ENCODE data around the gene SCMH1.
"Not testable (repeated sequence)": the region's sequence is repeated elsewhere in the genome, so short reads cannot be mapped to it uniquely, and the experiment has no call there.

SCMH1 gene

DNA sequence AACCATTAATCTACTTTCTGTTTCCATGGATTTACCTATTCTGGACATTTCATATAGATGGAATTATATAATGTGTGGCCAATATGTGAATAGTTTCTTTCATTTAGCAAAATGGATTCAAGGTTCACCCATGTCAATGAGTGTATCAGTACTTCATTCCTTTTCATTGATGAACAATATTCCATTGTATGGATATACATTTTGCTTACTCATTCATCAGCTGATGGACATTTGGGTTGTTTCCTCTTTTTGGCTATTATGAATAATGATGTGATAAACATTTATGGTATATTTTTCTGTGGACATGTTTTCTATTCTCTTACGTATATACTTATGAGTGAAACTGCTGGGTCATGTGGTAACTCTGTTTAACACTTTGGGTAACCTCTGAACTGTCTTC is 97.8 kb downstream of the SCMH1 start:
- no peak for DNase-seq

GRCh38 chr1:41138549-41138948 is 103.6 kb downstream of the SCMH1 start:
- DNase-seq, result no peak

- DNase-seq, result no peak
Measured at GRCh38 chr1:41135196-41135947, 106.7 kb downstream of the SCMH1 start.

DNA sequence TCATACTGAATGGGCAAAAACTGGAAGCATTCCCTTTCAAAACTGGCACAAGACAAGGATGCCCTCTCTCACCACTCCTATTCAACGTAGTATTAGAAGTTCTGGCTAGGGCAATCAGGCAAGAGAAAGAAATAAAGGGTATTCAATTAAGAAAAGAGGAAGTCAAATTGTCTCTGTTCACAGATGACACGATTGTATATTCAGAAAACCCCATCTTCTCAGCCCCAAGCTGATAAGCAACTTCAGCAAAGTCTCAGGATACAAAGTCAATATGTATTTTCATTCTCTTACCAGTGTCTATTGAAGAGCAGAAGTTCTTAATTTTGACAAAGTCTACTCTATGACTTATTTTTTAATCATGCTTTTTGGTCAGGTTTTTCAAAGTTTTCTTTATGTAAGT is 107.8 kb downstream of the SCMH1 start:
- DNase-seq, result not testable (repeated sequence)

DNA sequence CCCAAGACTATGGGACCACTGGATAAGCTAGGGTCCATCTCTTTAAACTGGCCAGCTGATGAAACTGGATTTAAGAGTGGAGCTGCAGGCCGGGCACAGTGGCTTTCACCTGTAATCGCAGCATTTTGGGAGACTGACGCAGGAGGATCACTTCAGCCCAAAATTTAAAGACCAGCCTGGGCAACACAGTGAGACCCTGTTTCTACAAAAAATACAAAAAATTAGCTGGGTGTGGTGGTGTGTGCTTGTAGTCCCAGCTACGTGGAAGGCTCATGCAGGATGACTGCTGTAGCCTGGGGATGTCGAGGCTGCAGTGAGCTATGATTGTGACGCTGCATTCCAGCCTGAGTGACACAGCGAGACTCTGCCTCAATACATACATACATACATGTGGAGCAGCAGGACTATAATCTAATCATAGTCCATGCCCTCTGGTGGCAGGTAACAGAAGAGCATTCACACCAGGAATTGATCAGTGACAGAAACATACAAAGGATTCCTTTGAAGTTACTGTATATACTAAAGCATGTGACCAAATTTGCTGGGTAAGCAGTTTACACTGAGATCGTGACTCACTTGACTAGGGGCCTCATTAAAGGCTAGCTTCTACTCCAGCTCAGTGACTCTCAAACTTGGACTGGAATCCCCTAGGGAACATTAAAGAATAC is 119.1 kb downstream of the SCMH1 start:
- no peak for DNase-seq

- no peak for DNase-seq
Measured at GRCh38 chr1:41122148-41122547, 120.0 kb downstream of the SCMH1 start.

GRCh38 chr1:41118645-41119044 is 123.5 kb downstream of the SCMH1 start:
- DNase-seq, result no peak

- DNase-seq, result not testable (repeated sequence)
Measured at GRCh38 chr1:41117241-41117640, 124.9 kb downstream of the SCMH1 start.

GRCh38 chr1:41110736-41111135 is 131.4 kb downstream of the SCMH1 start:
- no peak for DNase-seq

- no peak for DNase-seq
Measured at GRCh38 chr1:41110286-41110685, 131.8 kb downstream of the SCMH1 start.

DNA sequence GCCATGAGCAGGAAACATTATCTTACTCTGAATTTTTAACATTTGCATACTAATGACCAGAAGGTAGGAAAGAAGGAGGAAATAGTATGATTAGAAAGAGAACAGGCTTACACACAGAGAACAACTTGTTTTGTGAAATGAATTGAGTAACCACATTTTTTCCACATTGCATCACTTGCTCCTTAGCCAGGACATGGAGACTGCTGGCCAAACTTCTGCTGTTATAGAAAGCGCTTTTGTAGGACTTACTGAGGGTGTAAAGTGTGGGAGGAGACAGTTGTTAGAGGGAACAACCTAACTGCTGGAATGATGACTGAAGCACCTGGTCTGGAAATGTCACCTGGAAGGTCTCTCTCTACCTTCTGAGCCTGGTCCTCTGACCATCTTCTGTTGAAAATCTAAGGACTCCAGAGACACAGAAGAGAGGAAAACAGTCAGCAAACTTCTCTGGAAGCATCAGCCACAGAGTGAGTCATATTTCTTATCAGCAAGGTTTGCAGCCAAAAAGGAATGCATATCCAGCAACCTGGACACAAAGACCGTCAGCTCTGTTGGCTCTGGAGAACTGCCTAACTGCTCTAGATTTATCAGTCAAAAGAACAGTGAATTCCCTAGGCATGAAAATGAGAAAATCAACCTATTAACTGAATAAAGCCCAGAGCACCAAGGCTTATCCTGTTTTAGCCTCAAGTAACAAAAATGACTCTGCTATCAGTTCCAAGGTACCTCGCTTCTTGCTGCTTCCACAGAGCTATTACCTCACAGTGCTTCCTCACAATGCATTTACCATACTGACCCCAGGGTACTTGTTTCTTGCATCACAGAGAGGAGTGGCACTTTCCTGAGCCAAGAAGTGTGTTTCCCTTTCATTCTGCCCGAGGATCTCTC is 132.6 kb downstream of the SCMH1 start:
- no peak for DNase-seq

DNA sequence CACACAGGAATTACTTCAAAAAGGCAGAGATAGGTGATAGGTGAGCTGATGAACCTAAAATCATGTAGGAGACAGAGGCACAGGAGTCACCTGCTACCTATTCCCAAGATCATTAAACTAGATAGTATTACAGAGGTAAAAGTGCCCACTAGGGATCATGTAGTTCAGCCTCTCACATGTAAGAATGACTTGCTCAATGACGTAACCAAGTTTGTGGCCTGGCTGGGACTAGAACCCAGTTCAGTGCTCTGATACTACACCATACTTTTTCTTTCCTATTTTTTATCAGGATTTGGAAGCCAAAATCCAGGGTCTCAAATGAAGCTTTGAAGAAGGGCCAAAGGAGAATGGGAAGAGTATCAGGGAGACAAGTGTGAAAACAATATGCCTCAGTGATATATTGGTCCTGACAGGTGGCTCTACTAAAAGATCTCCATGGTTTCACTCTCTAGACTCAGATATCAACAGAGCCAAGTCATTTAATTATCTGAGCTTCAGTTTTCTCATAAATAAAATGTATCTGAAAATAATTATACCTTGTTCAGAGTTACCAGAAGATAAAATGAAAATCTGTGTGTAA is 133.3 kb downstream of the SCMH1 start:
- no peak for DNase-seq

DNA sequence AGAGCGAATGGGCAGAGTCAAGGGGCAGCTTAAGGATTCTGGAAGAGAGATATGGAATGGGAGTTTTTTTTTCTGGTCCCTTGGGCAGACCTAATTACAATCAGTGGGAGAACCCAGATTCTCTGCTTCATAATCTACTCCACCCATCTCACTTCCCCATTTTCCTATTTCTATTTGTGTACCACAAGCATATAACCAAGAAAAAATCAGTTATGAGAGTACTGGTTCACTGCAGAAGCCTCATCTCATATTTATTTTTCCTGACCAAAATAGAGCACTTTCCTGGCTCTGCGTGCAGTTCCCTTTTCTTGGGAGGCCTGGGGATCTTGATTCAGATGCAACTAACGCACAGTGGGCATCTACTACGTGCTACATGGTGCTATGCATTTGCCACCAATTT is 138.3 kb downstream of the SCMH1 start:
- DNase-seq, result no peak

DNA sequence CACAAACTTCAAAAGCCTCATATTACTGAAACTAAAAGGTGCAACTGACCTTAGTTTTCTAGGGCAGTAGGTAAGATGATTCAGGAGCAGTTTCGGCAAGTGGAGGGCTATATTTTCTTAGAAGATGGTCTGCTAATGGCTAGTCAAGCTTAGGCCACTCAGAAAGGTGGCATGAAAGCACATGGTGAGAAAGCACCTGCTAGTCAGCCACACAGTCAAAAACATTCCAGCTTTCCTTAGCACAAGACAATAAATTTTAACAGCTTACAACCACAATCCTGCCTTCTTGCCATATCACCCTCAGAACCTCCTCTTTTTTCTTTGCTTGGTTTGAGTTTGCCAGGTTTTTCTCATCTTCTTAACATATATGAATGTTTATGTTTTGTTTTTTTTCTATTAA is 139.5 kb downstream of the SCMH1 start:
- no peak for DNase-seq

DNA sequence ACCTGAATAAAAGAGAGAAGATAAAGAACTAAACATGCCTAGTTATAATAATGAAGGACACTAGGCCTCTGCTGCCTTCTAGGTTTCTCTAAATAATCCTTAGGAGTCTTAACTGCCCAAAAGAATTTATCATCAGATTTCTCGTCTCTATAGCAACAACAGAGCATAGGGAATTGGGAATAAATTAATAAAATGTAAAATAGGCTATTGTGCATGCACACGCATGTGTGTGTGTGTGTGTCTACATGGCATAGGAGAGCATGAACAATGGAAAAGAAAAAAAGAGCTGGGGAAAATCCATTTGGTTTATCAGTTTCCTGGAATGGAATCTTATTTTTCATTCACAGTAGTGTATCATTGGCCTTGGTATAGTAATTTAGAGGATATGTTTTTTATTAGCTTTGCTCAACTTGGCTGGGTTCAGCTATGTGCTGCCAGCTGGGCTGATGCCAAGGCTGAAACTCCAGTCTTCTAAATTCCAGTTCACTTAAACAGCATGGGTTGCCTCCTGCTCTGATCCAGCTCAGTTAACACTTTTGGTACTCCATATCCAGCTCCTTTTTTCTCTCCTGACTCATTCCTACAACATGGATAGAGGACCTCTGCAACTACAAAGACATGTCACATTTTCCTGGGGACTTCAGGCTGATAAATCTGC is 140.0 kb downstream of the SCMH1 start:
- DNase-seq, result no peak

DNA sequence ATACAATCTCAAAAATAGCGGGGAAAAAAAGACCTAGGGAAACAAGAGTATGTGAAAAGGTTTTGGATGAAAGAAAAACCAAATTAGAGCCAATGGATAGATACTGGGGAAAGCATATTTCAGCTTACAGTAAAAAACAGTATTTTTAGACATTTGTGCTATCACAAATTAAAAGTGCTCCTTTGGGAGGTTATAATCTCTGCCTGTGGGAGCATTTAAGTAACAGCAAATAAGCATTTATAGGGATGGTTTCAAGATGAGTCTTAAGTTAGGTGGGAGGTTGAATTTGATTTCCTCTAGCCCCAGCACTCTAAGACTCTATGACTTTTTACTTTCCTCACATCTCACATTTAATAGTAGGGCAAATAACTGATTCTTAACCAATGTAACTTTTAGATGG is 141.0 kb downstream of the SCMH1 start:
- no peak for DNase-seq

- DNase-seq, result no peak
Measured at GRCh38 chr1:41100170-41100569, 141.9 kb downstream of the SCMH1 start.

- DNase-seq, result no peak
Measured at GRCh38 chr1:41098730-41099460, 143.2 kb downstream of the SCMH1 start.

- no peak for DNase-seq
Measured at GRCh38 chr1:41097105-41097504, 145.0 kb downstream of the SCMH1 start.

- DNase-seq, result no peak
Measured at GRCh38 chr1:41093826-41094225, 148.3 kb downstream of the SCMH1 start.

GRCh38 chr1:41086921-41087320 is 155.2 kb downstream of the SCMH1 start:
- no peak for DNase-seq

- no peak for DNase-seq
Measured at GRCh38 chr1:41078616-41079015, 163.5 kb downstream of the SCMH1 start.
